HepG2 (cell line): ENCODE data around the gene RPL36AL. TPM values are rescaled to one million over a fixed set of nuclear protein-coding genes. Genes with fewer than 3 reads are reported as not detected.
A peak's percentile ranks its signal among the peaks of the same experiment; 100 is the strongest.
"Not testable (repeated sequence)": the region's sequence is repeated elsewhere in the genome, so short reads cannot be mapped to it uniquely, and the experiment has no call there.

Source experiments
- ATAC-seq: fragments of 200-7000 bp; cut with Tn5 transposase; 3 replicates; pipeline ENCODE4 v1.9.1; 2020; ENCODE audit warnings: mild to moderate bottlenecking, moderate library complexity
- BruUV-seq: library from RNA; stranded (reverse); fragments of 400-500 nt; replicated peaks from 2 replicates; lab custom pipeline; 2021; lab: Mats Ljungman, UMichigan
- CTCF ChIA-PET: fragments of 300-600 bp; formaldehyde crosslinking; extraction: SDS; loops from one replicate; lab custom pipeline; 2021; ENCODE audit warnings: low total read pairs, inconsistent platforms, low intra/inter-chr PET ratio; lab: Yijun Ruan, JAX
- POLR2A ChIA-PET: fragments of 350-600 bp; sonication (Branson Sonifier 250); formaldehyde crosslinking; loops from one replicate; lab custom pipeline; 2020; ENCODE audit warnings: antibody characterized with exemption, inconsistent platforms; lab: Yijun Ruan, JAX
- DNase-seq: peaks from one replicate; pipeline ENCODE4 v3.0.0-alpha.2; 2015; ENCODE audit warnings: low spot score
- FAIRE-seq: peaks from 3 replicates; lab custom pipeline; 2011; peaks lifted over from hg19 to GRCh38; lab: Jason Lieb, UNC
- H2AFZ ChIP-seq: one replicate; pipeline ENCODE4 v1.6.1; 2011; ENCODE audit warnings: low read length, inconsistent platforms
- H3K27ac ChIP-seq: fragments of 300-600 bp; 3 replicates; pipeline ENCODE4 v1.8.0; 2011; ENCODE audit warnings: mixed run types, mild to moderate bottlenecking, mixed read lengths, low read length, inconsistent platforms; ENCODE audit not compliant: insufficient read depth; ENCODE audit errors: extremely low read length
- H3K27me3 ChIP-seq, 2 experiments: fragments of 200-600 bp in 1 of 2; 2 replicates in 1 of 2; 3 replicates in 1 of 2; pipeline versions ENCODE4 v1.6.0 to v1.8.0; 2011; ENCODE audit warnings: low read length in 2 of 2, mild to moderate bottlenecking in 2 of 2, moderate library complexity in 2 of 2, inconsistent platforms in 1 of 2; ENCODE audit not compliant: insufficient read depth in 2 of 2, control insufficient read depth in 1 of 2
- H3K36me3 ChIP-seq, 2 experiments: fragments of 200-600 bp in 1 of 2; replicated peaks in 1 of 2; 2 replicates in 1 of 2; 3 replicates in 1 of 2; pipeline versions ENCODE4 v1.5.1 to v1.8.0; 2011; ENCODE audit warnings: low read length in 2 of 2, inconsistent platforms in 1 of 2; ENCODE audit not compliant: insufficient read depth in 2 of 2, control insufficient read depth in 1 of 2
- H3K4me1 ChIP-seq: 2 replicates; pipeline ENCODE4 v1.5.1; 2012; ENCODE audit warnings: low read length, inconsistent platforms; ENCODE audit not compliant: insufficient read depth
- H3K4me2 ChIP-seq: 2 replicates; pipeline ENCODE4 v1.6.0; 2011; ENCODE audit warnings: low read depth, low read length, inconsistent platforms
- H3K4me3 ChIP-seq, 3 experiments: fragments of 200-600 bp in 1 of 3; sonication (generic), shearing (Covaris generic) in 1 of 3; replicated peaks in 1 of 3; 2 replicates each; pipeline ENCODE4 v1.5.1; 2011 to 2016; ENCODE audit warnings: low read length in 3 of 3, inconsistent platforms in 2 of 3, low read depth in 2 of 3, mild to moderate bottlenecking in 2 of 3, control low read depth in 1 of 3, mixed read lengths in 1 of 3; ENCODE audit not compliant: insufficient read depth in 1 of 3
- H3K79me2 ChIP-seq: one replicate; pipeline ENCODE4 v1.6.1; 2011; ENCODE audit warnings: low read length, inconsistent platforms; ENCODE audit not compliant: insufficient read depth
- H3K9ac ChIP-seq: 2 replicates; pipeline ENCODE4 v1.6.0; 2011; ENCODE audit warnings: mild to moderate bottlenecking, low read depth, low read length, inconsistent platforms; ENCODE audit not compliant: insufficient read depth
- H3K9me3 ChIP-seq: 2 replicates; pipeline ENCODE4 v1.5.1; 2012; ENCODE audit warnings: mild to moderate bottlenecking, low read length
- H4K20me1 ChIP-seq: 2 replicates; pipeline ENCODE4 v1.6.0; 2011; ENCODE audit warnings: inconsistent platforms, mild to moderate bottlenecking, low read length, moderate library complexity; ENCODE audit not compliant: insufficient read depth
- ARNT ChIP-seq: fragments of 450-650 bp; IDR thresholded peaks from 2 replicates; pipeline ENCODE4 v1.6.1; 2017
- FOXK1 ChIP-seq: sonication (generic); formaldehyde crosslinking; IDR thresholded peaks from 2 replicates; pipeline ENCODE4 v1.4.0; 2020; ENCODE audit warnings: low read depth, missing genetic modification reagents, borderline replicate concordance
- GLI4 ChIP-seq: sonication (generic); formaldehyde crosslinking; IDR thresholded peaks from 2 replicates; pipeline ENCODE4 v1.5.1; 2020; ENCODE audit warnings: missing genetic modification reagents, mild to moderate bottlenecking, moderate library complexity, borderline replicate concordance
- HMGXB3 ChIP-seq: sonication (generic); formaldehyde crosslinking; IDR thresholded peaks from 2 replicates; pipeline ENCODE4 v1.4.0; 2020; ENCODE audit warnings: missing genetic modification reagents, borderline replicate concordance
- HOXA7 ChIP-seq: sonication (generic); formaldehyde crosslinking; IDR thresholded peaks from 2 replicates; pipeline ENCODE4 v1.8.1; 2022; ENCODE audit warnings: mild to moderate bottlenecking, missing genetic modification reagents, moderate library complexity
- MATR3 ChIP-seq: sonication (generic); formaldehyde crosslinking; IDR thresholded peaks from 2 replicates; pipeline ENCODE4 v1.4.0; 2020; ENCODE audit warnings: missing genetic modification reagents
- NCOA2 ChIP-seq: sonication (generic); formaldehyde crosslinking; IDR thresholded peaks from 2 replicates; pipeline ENCODE4 v1.8.0; 2022; ENCODE audit warnings: inconsistent platforms
- POLR2AphosphoS5 ChIP-seq: IDR thresholded peaks from 2 replicates; pipeline ENCODE4 v1.6.1; 2012; ENCODE audit warnings: low read depth, low read length
- ZNF446 ChIP-seq: sonication (generic); formaldehyde crosslinking; IDR thresholded peaks from 2 replicates; pipeline ENCODE4 v1.5.0; 2020; ENCODE audit warnings: mild to moderate bottlenecking, missing genetic modification reagents
- ZNF549 ChIP-seq: sonication (generic); formaldehyde crosslinking; IDR thresholded peaks from 2 replicates; pipeline ENCODE4 v1.5.0; 2020; ENCODE audit warnings: missing genetic modification reagents
- ZNF567 ChIP-seq: sonication (generic); formaldehyde crosslinking; IDR thresholded peaks from 2 replicates; pipeline ENCODE4 v1.8.1; 2023; ENCODE audit warnings: mild to moderate bottlenecking, missing genetic modification reagents, borderline replicate concordance
- ZNF589 ChIP-seq: sonication (generic); formaldehyde crosslinking; conservative IDR thresholded peaks from 2 replicates; pipeline ENCODE4 v1.8.0; 2022; ENCODE audit warnings: mild to moderate bottlenecking, moderate library complexity, missing genetic modification reagents
- WGBS: methylation state at CpG from one replicate; pipeline ENCODE4 v1.1.6; 2017; ENCODE audit warnings: low lambda C conversion rate; 5-methylcytosine and 5-hydroxymethylcytosine counted together
- in situ Hi-C: cut with HindIII; loops from 2 replicates; pipeline ENCODE4 v1.10.0; 2017; ENCODE audit warnings: low pct_unique_long_range_greater_than_20kb; ENCODE audit not compliant: extremely low pct_ligation_motif_present
- intact Hi-C: fragments of 100-400 bp; cut with micrococcal nuclease; formaldehyde crosslinking; loops from one replicate; pipeline ENCODE4 v1.10.0; 2022; ENCODE audit not compliant: unreplicated experiment
- polyA plus RNA-seq, 8 experiments: library from polyadenylated mRNA; depleted of rRNA in 3 of 8; stranded (reverse) in 7 of 8; unstranded in 1 of 8; fragments of >200 nt; fragmentation: Illumina TruSeq in 4 of 8; extraction: Trizol in 4 of 8; gene quantifications; 2 replicates each; pipeline versions ENCODE4 v1.2.1 to v1.2.3, GENCODE V29; 2011 to 2016; ENCODE audit warnings: low read depth in 4 of 8, missing spikeins in 1 of 8, mixed read lengths in 1 of 8; ENCODE audit not compliant: insufficient read depth in 1 of 8
- total RNA-seq, 5 experiments: library from RNA; depleted of rRNA; stranded (reverse); fragments of >200 nt; fragmentation: Illumina TruSeq; extraction: Trizol; gene quantifications; 2 replicates each; pipeline ENCODE4 v1.2.3, GENCODE V29; 2016; ENCODE audit warnings: low read depth in 1 of 5

RPL36AL gene
- total and polyA plus RNA-seq, 2 of the 13 experiments (the other 11 are each of a cell fraction or from before 2014, with no cell fraction given) = 90.0 to 294 TPM

GRCh38 chr14:49659526-49660455, 39.4 kb upstream of the RPL36AL start (continued):
- TF ChIP-seq HMGXB3 = no peak
- TF ChIP-seq GLI4 = no peak
- TF ChIP-seq MATR3 (CRISPR knock-in tag) = no peak
- no peak for TF ChIP-seq ZNF567 (CRISPR knock-in tag)
- TF ChIP-seq NCOA2 (CRISPR knock-in tag) = peak; percentile 45; the same call in 1 of the 2 replicates
- TF ChIP-seq ZNF549 = no peak
- TF ChIP-seq ZNF446 (CRISPR knock-in tag) = no peak
- TF ChIP-seq ARNT = no peak
- TF ChIP-seq POLR2AphosphoS5 = no peak
- no peak for TF ChIP-seq ZNF589 (CRISPR knock-in tag)
- no peak for TF ChIP-seq HOXA7 (CRISPR knock-in tag)
- 0 out of 2 replicates have a peak, but pooled peaks have one; percentile 25 for TF ChIP-seq FOXK1 (CRISPR knock-in tag)

GRCh38 chr14:49657500-49657899, 37.1 kb upstream of the RPL36AL start:
- H3K4me3 ChIP-seq, H3K9me3 ChIP-seq, H3K27me3 ChIP-seq, H3K27ac ChIP-seq, intact Hi-C loops, H3K9ac ChIP-seq, POLR2A ChIA-PET, in situ Hi-C loops, CTCF ChIA-PET, H4K20me1 ChIP-seq, H2AFZ ChIP-seq, H3K4me2 ChIP-seq, DNase-seq, ATAC-seq, FAIRE-seq, BruUV-seq, H3K79me2 ChIP-seq: not testable (repeated sequence)
- peaks cover 16% of the 10 kb centered on the region for H3K4me1 ChIP-seq
- 93% methylated on average over 6 of the region's 6 CpGs for WGBS
- H3K36me3 ChIP-seq = peaks cover 0 to 13% of the 10 kb centered on the region in 2 experiments; a peak in 2 of 5 replicates
